ENCODE results near the gene KRTAP21-3.
"Not testable (repeated sequence)": the region's sequence is repeated elsewhere in the genome, so short reads cannot be mapped to it uniquely, and the experiment has no call there.

Gene KRTAP21-3, protein sequence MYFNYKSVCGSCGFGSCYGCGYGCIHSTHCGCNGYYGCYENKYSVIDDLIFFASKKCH

DNA sequence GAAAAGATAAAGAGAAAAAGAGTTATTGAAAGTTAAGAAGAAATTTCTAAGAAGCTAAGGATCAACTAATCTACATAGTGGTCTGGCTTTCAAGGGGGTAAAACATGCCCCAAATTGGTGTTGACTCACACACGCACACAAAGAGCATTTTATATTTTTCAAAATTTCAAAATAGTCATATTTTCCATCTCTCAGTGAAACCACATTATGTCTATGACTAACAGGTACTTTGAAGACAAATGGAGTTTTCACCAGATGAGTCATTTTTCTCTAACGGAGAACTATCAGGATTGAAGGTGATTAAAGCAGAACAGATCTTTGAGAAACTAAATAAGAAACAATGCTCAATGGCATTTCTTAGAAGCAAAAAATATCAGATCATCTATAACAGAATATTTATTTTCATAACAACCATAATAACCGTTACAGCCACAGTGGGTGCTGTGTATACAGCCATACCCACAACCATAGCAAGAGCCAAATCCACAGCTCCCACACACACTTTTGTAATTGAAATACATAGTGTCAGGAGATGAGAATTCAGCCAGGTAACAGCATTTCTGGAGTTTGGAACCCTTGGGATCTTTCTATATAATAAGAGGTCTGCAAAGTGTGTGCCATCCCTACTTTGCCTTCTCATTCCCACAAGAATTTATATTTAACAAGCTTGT, at the start of gene KRTAP21-3:
KRTAP21-3 (minus strand) TSS at position 539 of the 671 bp plus-strand sequence; CDS start at position 521, 18 bp downstream.
- no peak for DNase-seq (ENCODE audit: low spot score)

DNA sequence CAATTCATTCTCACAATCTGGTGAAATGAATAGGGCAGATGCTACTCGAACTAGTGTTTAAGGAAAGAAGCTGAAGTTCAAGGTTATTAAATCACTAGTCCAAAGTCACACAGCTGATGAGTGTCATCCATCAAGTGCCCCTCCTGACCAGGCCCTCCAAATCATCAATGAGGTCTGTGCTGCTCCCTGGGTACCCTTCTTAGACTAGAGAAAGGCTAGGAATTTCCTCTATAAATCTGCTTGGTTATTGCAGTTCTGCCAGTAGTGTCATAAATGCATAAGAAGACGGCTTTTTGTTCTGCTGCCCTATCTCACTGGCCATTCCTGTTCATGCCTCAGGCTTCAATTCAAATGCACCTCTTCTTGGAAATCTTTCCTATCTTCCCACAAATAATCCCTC, 42.2 kb upstream of the KRTAP21-3 start:
- no peak for DNase-seq (ENCODE audit: low spot score)

DNA sequence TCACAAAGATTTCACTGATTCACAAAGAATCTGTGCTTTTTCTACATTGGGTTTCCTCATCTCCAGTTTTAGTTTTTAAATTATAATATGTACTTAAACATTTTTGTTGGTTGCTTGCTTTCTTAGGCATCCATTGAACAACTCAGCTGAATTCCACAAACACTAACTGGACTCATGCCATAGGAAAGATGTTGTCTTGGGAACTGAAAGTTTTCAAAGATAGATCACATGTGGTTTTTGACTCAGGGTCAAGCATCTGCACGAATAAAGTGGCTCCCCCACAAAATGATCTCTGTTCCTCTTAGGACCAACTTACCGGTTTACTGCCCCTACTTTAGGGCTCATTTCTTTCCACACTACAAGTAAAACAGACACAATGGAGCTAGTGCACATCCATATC, 39.7 kb upstream of the KRTAP21-3 start:
- DNase-seq (ENCODE audit: low spot score), result no peak

DNA sequence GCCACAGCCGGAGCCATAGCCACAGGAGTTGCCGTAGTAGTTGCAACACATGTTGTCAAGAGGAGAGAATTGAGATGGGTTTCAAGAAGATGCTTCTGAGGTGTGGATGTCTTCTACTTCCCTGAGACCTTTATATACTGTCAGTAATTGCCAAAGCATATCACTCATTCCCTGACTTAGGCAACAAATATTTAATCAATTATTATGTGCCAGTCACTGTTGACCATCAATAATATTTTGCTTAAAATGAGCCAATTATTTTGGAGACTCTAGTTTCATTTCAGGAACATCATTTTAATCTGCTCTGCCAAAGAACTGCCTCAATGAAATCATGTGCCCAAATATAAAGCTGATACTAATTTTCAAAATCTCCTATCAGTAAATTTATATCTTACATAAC, 36.8 kb upstream of the KRTAP21-3 start, which contains the start of gene KRTAP21-1:
KRTAP21-1 (minus strand) TSS at position 101 of the 400 bp plus-strand sequence; CDS start at position 51, 50 bp downstream.
- DNase-seq (ENCODE audit: low spot score), result not testable (repeated sequence)

DNA sequence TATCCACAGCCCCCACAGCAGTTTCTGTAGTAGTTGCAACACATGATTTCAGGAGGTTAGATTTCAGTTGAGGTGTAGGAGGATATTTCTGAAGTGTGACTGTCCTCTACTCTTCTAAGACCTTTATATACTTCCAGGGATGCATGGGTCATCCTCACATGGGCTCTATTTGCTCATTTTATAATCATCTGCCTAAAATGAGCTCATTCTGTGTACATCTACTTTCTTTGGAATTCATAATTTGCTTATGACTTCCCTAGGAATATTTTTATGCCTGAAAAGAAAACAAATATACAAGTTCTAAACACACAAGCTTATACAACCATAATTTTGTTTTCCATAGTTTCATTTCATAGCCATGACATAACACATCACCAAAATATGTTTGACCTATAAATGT, 28.6 kb upstream of the KRTAP21-3 start, which contains the start of gene KRTAP21-2:
KRTAP21-2 (minus strand) TSS at position 101 of the 400 bp plus-strand sequence; CDS start at position 44, 57 bp downstream.
- no peak for DNase-seq (ENCODE audit: low spot score)

DNA sequence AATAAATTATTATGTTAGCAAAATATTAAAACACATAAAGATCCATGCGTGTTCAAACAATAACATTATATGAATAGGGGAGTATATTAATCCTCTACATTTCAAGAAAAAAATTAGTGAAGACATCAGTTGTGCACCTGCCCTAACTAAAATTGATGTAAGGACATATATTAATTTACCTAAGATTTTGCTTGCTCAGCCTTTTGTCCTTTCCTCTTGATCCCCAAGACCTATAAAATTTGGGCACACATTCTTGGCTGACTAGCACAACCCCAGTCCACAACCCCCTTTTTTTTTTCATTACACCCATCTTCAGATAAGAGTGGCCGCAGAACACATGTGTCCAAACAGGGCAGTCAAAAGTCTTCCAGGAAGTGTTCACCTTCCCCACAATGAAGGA, 21.9 kb upstream of the KRTAP21-3 start:
- DNase-seq (ENCODE audit: low spot score), result no peak

DNA sequence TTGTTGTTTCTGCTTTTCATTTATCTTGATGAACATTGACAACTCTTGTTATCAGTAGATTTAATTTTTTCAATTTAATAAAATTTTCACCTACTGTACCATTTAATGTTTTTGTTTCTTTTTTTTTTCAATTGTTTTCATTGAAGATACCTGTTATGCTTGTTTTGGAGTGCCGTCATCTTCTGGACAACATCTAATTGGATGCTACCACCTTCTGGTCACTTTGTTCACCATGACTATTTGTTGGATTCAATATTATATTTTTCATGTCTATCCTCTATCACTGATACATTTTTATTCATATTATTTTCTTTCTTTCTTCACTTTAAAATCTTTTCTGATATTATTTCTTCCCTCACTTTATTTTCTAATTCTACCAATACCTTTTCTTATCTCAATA, 14.4 kb upstream of the KRTAP21-3 start:
- no peak for DNase-seq (ENCODE audit: low spot score)

DNA sequence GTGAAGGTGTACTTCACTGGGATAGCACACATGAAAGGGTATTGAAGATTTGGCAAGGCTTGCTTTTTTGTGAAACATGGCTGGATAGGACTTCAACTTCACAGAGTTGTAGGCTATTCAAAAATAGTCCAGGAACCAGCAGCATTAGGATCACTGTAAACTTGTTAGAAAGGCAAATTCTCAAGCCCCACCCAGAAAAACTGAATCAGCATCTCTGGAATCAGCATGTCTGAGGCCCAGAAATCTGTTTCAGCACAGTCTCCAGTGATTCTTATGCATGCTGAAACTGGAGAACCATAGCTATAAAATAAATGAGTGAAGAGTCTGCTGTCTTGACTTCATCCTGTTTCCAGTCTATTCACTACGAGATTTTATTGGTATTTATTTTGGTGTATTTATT, 8.1 kb upstream of the KRTAP21-3 start:
- DNase-seq (ENCODE audit: low spot score), result no peak

DNA sequence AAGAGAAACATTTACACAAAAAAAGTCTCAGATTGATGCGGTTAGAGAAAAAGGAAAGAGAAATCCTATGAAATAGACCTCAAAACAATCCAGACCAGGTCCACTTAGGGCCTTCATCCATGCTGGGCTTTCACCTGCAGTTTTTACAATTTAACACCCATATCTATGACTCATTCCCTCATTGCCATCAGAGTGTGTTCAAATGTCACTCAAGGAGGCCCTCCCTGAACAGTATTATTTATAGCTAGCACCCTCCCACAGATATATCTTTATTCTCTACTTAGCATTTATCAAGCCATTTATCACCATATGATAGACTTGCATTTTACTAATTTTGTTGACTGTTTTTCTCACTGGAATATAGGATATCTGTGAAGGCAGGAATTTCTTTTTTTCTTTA, 824 bp upstream of the KRTAP21-3 start:
- DNase-seq (ENCODE audit: low spot score), result no peak

DNA sequence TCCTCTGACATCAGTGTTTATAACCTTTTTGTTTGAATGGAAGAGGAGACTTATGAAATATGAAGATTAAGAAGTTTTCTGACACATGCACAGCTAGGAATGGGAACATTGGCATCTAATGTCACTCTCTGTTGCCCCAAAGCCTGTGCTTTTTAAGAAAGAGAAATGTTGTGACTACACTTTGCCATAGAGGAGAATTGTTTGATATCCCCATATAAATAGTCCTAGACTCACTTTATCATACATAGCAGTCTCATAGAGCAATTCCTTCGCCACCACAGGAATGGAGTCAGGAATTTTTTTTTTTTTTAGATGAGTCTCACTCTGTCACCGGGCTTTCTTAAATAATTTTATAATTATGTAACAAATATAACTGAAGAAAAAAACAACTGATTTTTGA, 1.5 kb downstream of the KRTAP21-3 start:
- DNase-seq (ENCODE audit: low spot score), result no peak

DNA sequence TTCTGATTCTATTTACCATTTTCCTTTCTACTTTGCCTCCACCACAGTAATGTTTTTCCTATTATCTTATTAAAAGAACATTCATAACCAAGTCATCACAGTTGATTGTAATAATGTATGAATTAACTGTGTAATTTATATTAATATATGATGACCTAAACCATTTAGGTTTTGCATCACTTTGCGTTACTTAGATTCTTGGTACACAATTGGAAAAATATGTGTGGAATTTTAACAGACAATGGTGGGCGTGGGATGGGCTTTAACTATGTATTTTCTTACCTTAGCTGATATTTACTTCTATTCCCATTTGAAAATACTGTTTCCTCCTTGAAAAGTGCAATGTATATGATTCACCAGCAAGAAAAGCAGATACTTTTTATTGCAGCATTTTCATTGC, 3.6 kb downstream of the KRTAP21-3 start:
- DNase-seq (ENCODE audit: low spot score), result no peak

DNA sequence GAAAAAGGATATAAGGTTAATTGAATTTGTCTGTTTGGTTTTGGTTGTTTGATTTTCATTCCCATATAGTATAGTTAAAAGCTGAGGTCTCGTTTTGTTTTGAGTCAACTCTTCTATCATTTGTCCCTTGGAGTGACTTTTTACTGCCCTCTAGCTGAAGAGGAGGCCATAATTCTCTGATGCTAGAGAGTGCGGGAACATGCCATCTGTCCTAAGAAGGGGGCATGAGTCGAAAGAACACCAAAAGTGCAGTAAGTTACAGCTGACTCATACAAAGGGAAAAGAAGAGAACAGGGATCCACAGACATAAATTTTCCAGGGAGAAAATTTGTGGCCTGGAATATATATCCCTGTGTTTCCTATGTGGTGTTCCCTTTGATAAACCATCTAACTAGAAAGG, 4.1 kb downstream of the KRTAP21-3 start:
- no peak for DNase-seq (ENCODE audit: low spot score)

DNA sequence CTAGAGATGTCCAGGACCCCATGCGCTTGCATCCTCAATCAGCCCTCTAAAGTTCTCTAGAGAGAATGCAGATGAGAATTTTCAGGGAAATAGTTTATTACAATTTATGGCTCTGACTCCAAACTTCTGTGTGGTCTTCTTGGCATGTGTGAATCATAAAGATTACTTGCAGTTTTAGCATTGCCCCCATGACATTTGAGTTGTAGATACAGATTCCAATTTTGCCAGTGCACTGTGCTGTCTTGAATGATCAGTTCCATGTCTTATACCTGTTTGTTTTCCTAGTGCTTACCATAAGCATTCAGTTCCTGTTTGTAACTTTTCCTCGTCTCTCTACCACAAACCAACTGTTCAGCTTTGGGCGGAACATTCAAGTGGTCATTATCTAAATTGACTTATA, 4.8 kb downstream of the KRTAP21-3 start:
- no peak for DNase-seq (ENCODE audit: low spot score)

DNA sequence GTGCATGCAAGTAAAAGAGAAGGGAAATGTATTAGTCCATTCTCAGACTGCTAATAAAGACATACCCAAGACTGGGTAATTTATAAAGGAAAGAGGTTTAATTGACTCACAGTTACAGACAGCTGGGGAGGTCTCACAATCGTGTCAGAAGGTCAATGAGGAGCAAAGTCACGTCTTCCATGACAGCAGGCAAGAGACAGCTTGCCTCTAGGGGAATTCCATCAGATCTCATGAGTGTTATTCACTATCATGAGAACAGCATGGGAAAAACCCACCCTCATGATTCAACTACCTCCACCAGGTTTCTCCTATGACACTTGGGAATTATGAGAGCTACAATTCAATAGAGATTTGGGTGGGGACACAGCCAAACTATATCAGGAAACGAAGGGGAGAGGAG, 8.1 kb downstream of the KRTAP21-3 start:
- DNase-seq (ENCODE audit: low spot score), result no peak

DNA sequence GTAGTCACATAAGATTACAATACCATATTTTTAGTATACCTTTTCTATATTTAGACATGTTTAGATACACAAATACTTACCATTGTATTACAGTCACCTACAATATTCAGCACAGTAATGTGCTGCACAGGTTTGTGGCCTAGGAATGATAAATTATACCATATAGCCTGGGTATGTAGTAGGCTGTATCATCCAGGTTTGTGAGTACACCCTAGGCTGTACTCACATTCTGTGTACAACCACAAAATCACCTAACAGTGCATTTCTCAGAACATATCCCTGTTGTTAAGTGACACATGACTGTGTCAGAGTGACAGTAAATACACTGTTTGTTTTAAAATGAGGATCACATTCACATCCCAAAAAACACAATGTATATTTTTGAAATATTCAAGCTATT, 11.2 kb downstream of the KRTAP21-3 start:
- no peak for DNase-seq (ENCODE audit: low spot score)

DNA sequence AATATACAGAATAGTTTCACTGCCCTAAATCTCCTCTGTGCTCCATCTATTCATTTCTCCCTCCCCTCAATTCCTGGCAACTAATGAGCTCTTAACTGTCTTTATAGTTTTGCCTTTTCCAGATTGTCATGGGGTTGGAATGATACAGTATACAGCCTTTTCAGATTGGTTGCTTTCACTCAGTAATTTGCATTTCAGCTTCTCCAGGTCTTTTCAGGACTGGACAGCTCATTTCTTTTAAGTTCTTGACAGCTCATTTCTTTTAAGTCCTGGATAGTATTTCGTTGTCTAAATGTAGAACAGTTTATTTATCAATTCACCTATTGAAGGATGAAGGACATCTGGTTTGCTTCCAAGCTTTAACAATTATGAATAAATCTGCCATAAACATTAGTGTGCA, 22.6 kb downstream of the KRTAP21-3 start:
- no peak for DNase-seq (ENCODE audit: low spot score)

DNA sequence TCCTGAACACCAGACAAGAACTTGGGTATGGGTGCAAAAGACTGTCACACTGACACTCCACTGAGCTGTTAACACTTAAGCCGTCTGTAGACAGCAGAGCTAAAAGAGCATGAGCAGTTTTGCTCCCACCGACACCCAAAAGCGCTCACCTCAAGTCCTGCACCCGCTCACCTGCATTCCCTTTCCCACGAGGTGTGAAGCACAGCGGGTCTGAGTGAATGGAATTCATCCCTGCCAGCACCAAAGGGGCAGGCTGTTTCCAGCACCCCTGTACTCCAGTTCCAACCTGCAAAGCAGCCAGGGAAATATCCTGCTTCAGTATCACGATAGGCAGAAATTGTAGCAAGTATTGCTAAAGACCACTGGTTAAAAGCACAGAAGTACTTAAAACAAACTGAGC, 28.8 kb downstream of the KRTAP21-3 start:
- DNase-seq (ENCODE audit: low spot score), result no peak

DNA sequence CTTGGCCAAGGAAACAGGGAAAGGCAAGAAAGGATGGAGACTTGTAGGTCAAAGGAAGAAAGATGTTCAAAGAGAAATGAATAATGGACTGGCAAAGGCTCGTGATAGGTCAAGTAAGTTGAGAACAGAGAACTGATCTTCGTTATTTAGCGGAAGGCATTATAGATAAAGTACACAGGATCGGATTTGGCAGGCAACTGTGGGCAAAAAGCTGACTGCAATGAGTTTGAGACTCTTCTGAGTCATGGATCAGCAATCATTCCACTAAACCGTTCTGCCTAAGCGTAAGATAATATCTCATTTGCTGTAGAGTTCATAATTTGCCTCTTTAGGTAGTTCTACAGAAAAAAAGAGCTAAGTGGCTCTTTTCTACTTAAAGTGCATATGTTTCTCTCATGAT, 34.1 kb downstream of the KRTAP21-3 start:
- no peak for DNase-seq (ENCODE audit: low spot score)

DNA sequence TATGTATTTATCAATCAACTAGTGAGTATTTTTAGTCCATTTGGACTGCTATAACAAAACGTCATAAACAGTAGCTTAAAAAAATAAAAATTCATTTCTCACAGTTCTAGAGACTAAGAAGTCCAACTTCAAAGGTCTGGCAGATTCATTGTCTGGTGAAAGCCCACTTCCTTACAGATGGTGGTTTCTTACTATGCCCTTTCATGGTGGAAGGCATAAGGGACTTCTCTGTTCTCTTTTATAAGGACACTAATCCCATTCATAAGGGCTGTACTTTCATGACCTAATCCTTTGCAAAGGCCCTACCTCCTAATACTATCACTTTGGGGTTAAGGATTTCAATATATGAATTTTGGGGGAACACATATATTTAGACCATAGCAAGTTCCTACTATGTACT, 38.0 kb downstream of the KRTAP21-3 start:
- no peak for DNase-seq (ENCODE audit: low spot score)

DNA sequence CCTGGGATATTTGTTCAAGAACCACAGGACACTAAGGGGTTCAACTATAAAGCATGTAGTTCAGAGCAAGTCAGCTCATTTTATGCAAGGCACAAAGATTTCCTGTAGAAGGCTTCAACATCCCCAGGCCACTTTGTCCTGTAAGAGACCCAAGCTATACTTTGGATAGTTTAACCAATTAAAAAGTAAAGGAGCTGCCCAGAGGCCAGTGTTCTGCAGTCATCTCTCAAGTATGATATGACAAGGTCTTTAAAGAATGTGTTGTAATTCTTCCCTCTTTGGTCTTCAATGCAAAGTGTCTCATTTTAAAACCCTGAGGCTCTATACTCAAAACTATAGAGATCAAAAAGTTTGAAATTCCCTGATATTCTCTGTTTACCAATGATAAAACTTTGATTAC, 41.8 kb downstream of the KRTAP21-3 start:
- DNase-seq (ENCODE audit: low spot score), result no peak

DNA sequence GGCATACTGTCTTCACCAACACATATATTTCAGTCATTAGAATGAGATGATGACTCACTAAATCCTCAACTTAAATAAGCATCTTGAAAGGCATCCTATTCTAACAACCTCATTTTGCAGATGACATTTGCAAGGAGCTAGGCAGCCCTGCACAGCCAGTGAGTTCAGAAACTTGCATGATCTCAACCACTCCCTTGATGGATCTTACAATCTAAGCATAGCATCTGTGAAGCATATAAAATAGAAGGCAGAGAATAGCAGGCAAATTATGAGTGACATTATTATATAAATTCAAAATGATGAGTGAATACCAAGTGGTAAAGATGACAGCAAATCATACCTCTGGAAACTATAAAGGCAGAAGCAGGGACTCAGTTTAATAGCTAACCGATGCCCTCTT, 44.3 kb downstream of the KRTAP21-3 start:
- no peak for DNase-seq (ENCODE audit: low spot score)

DNA sequence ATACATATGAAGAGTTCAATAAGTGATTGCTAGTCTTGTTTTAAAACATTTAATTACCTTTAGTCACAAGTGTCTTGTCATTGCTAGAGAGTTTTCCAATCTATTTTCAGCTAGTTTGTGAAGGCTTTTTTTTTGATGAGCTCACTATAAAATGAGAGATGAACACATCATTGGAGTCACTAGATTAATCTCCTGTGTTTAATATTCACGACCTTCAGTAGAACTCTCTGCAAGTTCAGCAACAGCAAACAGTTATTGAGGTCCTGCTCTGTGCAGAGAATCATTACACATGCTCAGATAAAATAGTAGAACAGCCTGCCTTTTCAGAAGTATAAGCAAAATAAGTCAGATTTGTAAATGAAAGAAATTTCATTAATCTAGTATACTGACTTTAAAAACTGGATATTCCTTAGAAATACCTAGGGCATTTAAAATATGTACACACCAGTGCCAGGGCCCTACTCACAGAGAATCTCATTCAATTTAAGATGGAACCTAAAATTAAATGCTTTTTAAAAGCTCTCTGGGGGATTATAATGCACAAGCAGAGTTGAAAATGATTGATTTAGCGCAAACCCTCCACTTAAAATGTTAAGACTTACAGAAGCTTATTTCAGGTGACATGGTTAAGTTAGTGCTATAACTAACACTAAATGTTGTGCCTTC, 45.5 kb downstream of the KRTAP21-3 start:
- DNase-seq (ENCODE audit: low spot score), result no peak

DNA sequence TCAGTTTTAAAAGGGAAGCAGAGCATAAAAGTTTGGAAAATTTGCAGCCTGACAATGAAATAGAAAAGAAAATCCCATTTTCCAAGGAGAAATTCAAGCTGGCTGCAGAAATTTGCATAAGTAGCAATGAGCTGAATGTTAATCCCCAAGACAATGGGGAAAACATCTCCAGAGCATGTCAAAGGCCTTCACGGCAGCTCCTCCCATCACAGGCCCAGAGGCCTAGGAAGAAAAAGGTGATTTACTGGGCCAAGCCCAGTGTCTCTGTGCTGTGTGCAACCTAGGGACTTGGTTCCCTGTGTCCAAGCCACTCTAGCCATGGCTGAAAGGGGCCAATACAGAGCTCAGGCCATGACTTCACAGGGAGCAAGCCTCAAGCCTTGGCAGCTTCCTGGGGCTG, 49.8 kb downstream of the KRTAP21-3 start:
- no peak for DNase-seq (ENCODE audit: low spot score)

Data from LoVo (cell line).